ENCODE results near the gene DGKI. TPM values are rescaled to one million over a fixed set of nuclear protein-coding genes. Genes with fewer than 3 reads are reported as not detected.
A peak's percentile ranks its signal among the peaks of the same experiment; 100 is the strongest.

The DGKI gene
- total and polyA plus RNA-seq, 9 of the 15 experiments (the other 6 are each of a cell fraction or from before 2014, with no cell fraction given) = 0.11 to 0.54 (median 0.15) TPM; not detected in 5

- peak; percentile 86 for TF ChIP-seq ZNF586 (CRISPR knock-in tag; conservative IDR thresholded peaks at IDR 0.05)
- TF ChIP-seq HIVEP1 (CRISPR knock-in tag; IDR thresholded peaks at IDR 0.05) = peak; percentile 91
- TF ChIP-seq TAL1 (IDR thresholded peaks at IDR 0.05) = no peak
- TF ChIP-seq FOXO4 (CRISPR knock-in tag; IDR thresholded peaks at IDR 0.05) = peak; percentile 96
- TF ChIP-seq TAF7 (tag; IDR thresholded peaks at IDR 0.05) = no peak
- peak; percentile 61; the same call in 1 of the 2 replicates for TF ChIP-seq ZNF324 (CRISPR knock-in tag; IDR thresholded peaks at IDR 0.05)
- TF ChIP-seq MNT (conservative IDR thresholded peaks at IDR 0.05) = no peak
- TF ChIP-seq ESRRB (CRISPR knock-in tag; IDR thresholded peaks at IDR 0.05; ENCODE audit: borderline replicate concordance) = peak; percentile 50; the same call in 1 of the 2 replicates
- TF ChIP-seq ZC3H8 (IDR thresholded peaks at IDR 0.05) = no peak
- peak; percentile 22; the same call in 1 of the 2 replicates for TF ChIP-seq VEZF1 (CRISPR knock-in tag; IDR thresholded peaks at IDR 0.05)
- peak; percentile 80 for TF ChIP-seq DDX20 (tag; IDR thresholded peaks at IDR 0.05; ENCODE audit: low read depth)
- TF ChIP-seq ZNF311 (CRISPR knock-in tag; IDR thresholded peaks at IDR 0.05) = peak; percentile 95
- peak; percentile 92 for TF ChIP-seq NFXL1 (CRISPR knock-in tag; IDR thresholded peaks at IDR 0.05)
- no peak for TF ChIP-seq XRCC5 (IDR thresholded peaks at IDR 0.05; ENCODE audit: low read depth, low read length)
- peak; percentile 97 for TF ChIP-seq ZBTB17 (CRISPR knock-in tag; IDR thresholded peaks at IDR 0.05)
- peak; percentile 96 for TF ChIP-seq ZNF695 (CRISPR knock-in tag; IDR thresholded peaks at IDR 0.05)
- TF ChIP-seq ZNF592 (IDR thresholded peaks at IDR 0.05) = no peak
- TF ChIP-seq ERF (CRISPR knock-in tag; IDR thresholded peaks at IDR 0.05) = peak; percentile 97
- peak; percentile 89 for TF ChIP-seq ZNF41 (CRISPR knock-in tag; conservative IDR thresholded peaks at IDR 0.05)
- 0 out of 2 replicates have a peak, but pooled peaks have one; percentile 68 for TF ChIP-seq KLF13 (tag; IDR thresholded peaks at IDR 0.05; ENCODE audit: borderline replicate concordance, low read depth)
- TF ChIP-seq ZNF445 (CRISPR knock-in tag; IDR thresholded peaks at IDR 0.05; ENCODE audit: low read depth) = peak; percentile 96
Measured at GRCh38 chr7:137345799-137346449, 500.9 kb downstream of the DGKI start (continued).
